ENCODE data around the gene FBLN2. TPM values are rescaled to one million over a fixed set of nuclear protein-coding genes. Genes with fewer than 3 reads are reported as not detected.

Gene FBLN2
- polyA plus RNA-seq, 1 donor (not counting 4 experiments of a cell fraction or from before 2014, with no cell fraction given), result 0.72 TPM

GRCh38 chr3:13644341-13645117, 95.6 kb downstream of the FBLN2 start:
- H3K27ac ChIP-seq (ENCODE audit: control insufficient read depth, insufficient read depth, low read length), result no peak overlapping the region
- H3K9me3 ChIP-seq (ENCODE audit: control insufficient read depth, low read depth, low read length), result no peaks in the 10 kb centered on the region
- no peak for FAIRE-seq
- no peak overlapping the region for H3K4me3 ChIP-seq (ENCODE audit: control insufficient read depth in 2 of 3, extremely low read depth in 1 of 3, insufficient read depth in 2 of 3, low read depth in 1 of 3, low read length in 3 of 3)
- no peaks in the 10 kb centered on the region for H3K79me2 ChIP-seq (ENCODE audit: control insufficient read depth, insufficient read depth, low read length)
- H3K9ac ChIP-seq (ENCODE audit: control insufficient read depth, extremely low read depth, insufficient read depth, low read length), result no peak overlapping the region
- dilution Hi-C loops (cut with MboI; ENCODE audit: extremely low pct_ligation_motif_present, low sequenced_read_pairs), result loop anchor here (10.0 kb wide), 1 partner anchor 130 kb away; no protein-coding TSS in a partner anchor
- no peaks in the 10 kb centered on the region for H4K20me1 ChIP-seq (ENCODE audit: control insufficient read depth, extremely low read depth, insufficient read depth, low read length)
- TF ChIP-seq CTCF (optimal IDR thresholded peaks at IDR 0.05 in 1 of 3, IDR thresholded peaks at IDR 0.05 in 1 of 3, conservative IDR thresholded peaks at IDR 0.05 in 1 of 3; ENCODE audit: extremely low read depth in 1 of 3, insufficient read depth in 2 of 3, low read length in 3 of 3) (no peak), EZH2 (IDR thresholded peaks at IDR 0.05; ENCODE audit: low read length) (no peak)
- H3K4me1 ChIP-seq (ENCODE audit: control insufficient read depth, extremely low read depth, insufficient read depth, low read length), result peaks cover 27% of the 10 kb centered on the region
- no peak overlapping the region for H3K4me2 ChIP-seq (ENCODE audit: control insufficient read depth, extremely low read depth, insufficient read depth, low read depth, low read length)
- no peaks in the 10 kb centered on the region for H3K9me1 ChIP-seq (ENCODE audit: control insufficient read depth, extremely low read depth, insufficient read depth, low read length)
- no peaks in the 10 kb centered on the region for H3K27me3 ChIP-seq (ENCODE audit: control insufficient read depth, extremely low read depth, insufficient read depth, low read length)
- H3K36me3 ChIP-seq (ENCODE audit: control insufficient read depth in 2 of 2, extremely low read depth in 1 of 2, insufficient read depth in 2 of 2, low read length in 2 of 2), result no peaks in the 10 kb centered on the region
- H2AFZ ChIP-seq (ENCODE audit: control insufficient read depth, low read length), result no peak overlapping the region
- DNase-seq (ENCODE audit: low read depth, low spot score), result no peak

- Histone ChIP-seq H3K4me2 (ENCODE audit: control insufficient read depth, extremely low read depth, insufficient read depth, low read depth, low read length) (no peak overlapping the region), H3K4me3 (ENCODE audit: control insufficient read depth in 2 of 3, extremely low read depth in 1 of 3, insufficient read depth in 2 of 3, low read depth in 1 of 3, low read length in 3 of 3) (no peak overlapping the region), H3K9me3 (ENCODE audit: control insufficient read depth, low read depth, low read length) (no peaks in the 10 kb centered on the region), H3K36me3 (ENCODE audit: control insufficient read depth in 2 of 2, extremely low read depth in 1 of 2, insufficient read depth in 2 of 2, low read length in 2 of 2) (no peaks in the 10 kb centered on the region), H3K9ac (ENCODE audit: control insufficient read depth, extremely low read depth, insufficient read depth, low read length) (no peak overlapping the region), H2AFZ (ENCODE audit: control insufficient read depth, low read length) (no peak overlapping the region), H3K79me2 (ENCODE audit: control insufficient read depth, insufficient read depth, low read length) (no peaks in the 10 kb centered on the region), H3K9me1 (ENCODE audit: control insufficient read depth, extremely low read depth, insufficient read depth, low read length) (no peaks in the 10 kb centered on the region), H3K27ac (ENCODE audit: control insufficient read depth, insufficient read depth, low read length) (no peak overlapping the region), H3K27me3 (ENCODE audit: control insufficient read depth, extremely low read depth, insufficient read depth, low read length) (no peaks in the 10 kb centered on the region), H4K20me1 (ENCODE audit: control insufficient read depth, extremely low read depth, insufficient read depth, low read length) (no peaks in the 10 kb centered on the region), H3K4me1 (ENCODE audit: control insufficient read depth, extremely low read depth, insufficient read depth, low read length) (peaks cover 35% of the 10 kb centered on the region)
- TF ChIP-seq CTCF (optimal IDR thresholded peaks at IDR 0.05 in 1 of 3, IDR thresholded peaks at IDR 0.05 in 1 of 3, conservative IDR thresholded peaks at IDR 0.05 in 1 of 3; ENCODE audit: extremely low read depth in 1 of 3, insufficient read depth in 2 of 3, low read length in 3 of 3) (no peak), EZH2 (IDR thresholded peaks at IDR 0.05; ENCODE audit: low read length) (no peak)
- DNase-seq (ENCODE audit: low read depth, low spot score), result no peak
- dilution Hi-C loops (cut with MboI; ENCODE audit: extremely low pct_ligation_motif_present, low sequenced_read_pairs), result loop anchor here (10.0 kb wide), 1 partner anchor 131 kb away; no protein-coding TSS in a partner anchor
- FAIRE-seq, result no peak
These were observed 97.1 kb downstream of the FBLN2 start for GRCh38 chr3:13645801-13646637.

All from keratinocyte (primary cell).